Suprapubic skin (tissue), 4 donors: ENCODE measurements around the gene ANKRD63.

ENCODE experiments used
- CTCF ChIP-seq, 2 donors: fragments of 200-600 bp in 1 of 2; fragments of 450-650 bp in 1 of 2; sonication (generic) in 1 of 2; IDR thresholded peaks; one replicate each; pipeline ENCODE4 v1.5.1; 2016 to 2019; ENCODE audit warnings: antibody characterized with exemption in 2 of 2, mild to moderate bottlenecking in 1 of 2, moderate library complexity in 1 of 2
- EP300 ChIP-seq: sonication (generic); formaldehyde crosslinking; IDR thresholded peaks from one replicate; pipeline ENCODE4 v1.6.1; 2017; ENCODE audit warnings: antibody characterized with exemption
- POLR2A ChIP-seq, 2 donors: fragments of 450-650 bp; IDR thresholded peaks; one replicate each; pipeline ENCODE4 v1.6.1; 2017; ENCODE audit warnings: antibody characterized with exemption in 2 of 2, mild to moderate bottlenecking in 2 of 2, moderate library complexity in 2 of 2
- POLR2AphosphoS5 ChIP-seq, 3 donors: sonication (generic); formaldehyde crosslinking; IDR thresholded peaks; one replicate each; pipeline ENCODE4 v1.6.1; 2017; ENCODE audit warnings: antibody characterized with exemption in 3 of 3

GRCh38 chr15:40325188-40325587 lies 42.3 kb upstream of the ANKRD63 start:
- no peak for TF ChIP-seq CTCF (IDR thresholded peaks at IDR 0.05)
- TF ChIP-seq POLR2A (IDR thresholded peaks at IDR 0.05): no peak
- no peak for TF ChIP-seq EP300
- TF ChIP-seq POLR2AphosphoS5 (IDR thresholded peaks at IDR 0.05): no peak
